Measurements from ENCODE around the gene ARHGEF2. TPM values are rescaled to one million over a fixed set of nuclear protein-coding genes. Genes with fewer than 3 reads are reported as not detected.

Gene ARHGEF2
- 31.6 to 38.1 TPM (median 34.0 TPM) in 5 replicates for total RNA-seq (2022; extraction: Qiagen RNA extraction)

GRCh38 chr1:155978325-155978972 lies at the start of gene ARHGEF2:
Gene ARHGEF2, minus strand, starts transcription at chr1:155978547. Its CDS starts 120 bp downstream, at chr1:155978427.

GRCh38 chr1:156020293-156021092 lies 42.1 kb upstream of the ARHGEF2 start, which contains the start of gene SSR2:
Gene SSR2, minus strand, starts transcription at chr1:156020951. Its CDS starts 784 bp downstream, at chr1:156020167.

GRCh38 chr1:155940993-155941844 lies 37.1 kb downstream of the ARHGEF2 start, which contains the start of gene RXFP4:
Gene RXFP4, plus strand, starts transcription at chr1:155941638. Its CDS starts 72 bp downstream, at chr1:155941710.

DNA sequence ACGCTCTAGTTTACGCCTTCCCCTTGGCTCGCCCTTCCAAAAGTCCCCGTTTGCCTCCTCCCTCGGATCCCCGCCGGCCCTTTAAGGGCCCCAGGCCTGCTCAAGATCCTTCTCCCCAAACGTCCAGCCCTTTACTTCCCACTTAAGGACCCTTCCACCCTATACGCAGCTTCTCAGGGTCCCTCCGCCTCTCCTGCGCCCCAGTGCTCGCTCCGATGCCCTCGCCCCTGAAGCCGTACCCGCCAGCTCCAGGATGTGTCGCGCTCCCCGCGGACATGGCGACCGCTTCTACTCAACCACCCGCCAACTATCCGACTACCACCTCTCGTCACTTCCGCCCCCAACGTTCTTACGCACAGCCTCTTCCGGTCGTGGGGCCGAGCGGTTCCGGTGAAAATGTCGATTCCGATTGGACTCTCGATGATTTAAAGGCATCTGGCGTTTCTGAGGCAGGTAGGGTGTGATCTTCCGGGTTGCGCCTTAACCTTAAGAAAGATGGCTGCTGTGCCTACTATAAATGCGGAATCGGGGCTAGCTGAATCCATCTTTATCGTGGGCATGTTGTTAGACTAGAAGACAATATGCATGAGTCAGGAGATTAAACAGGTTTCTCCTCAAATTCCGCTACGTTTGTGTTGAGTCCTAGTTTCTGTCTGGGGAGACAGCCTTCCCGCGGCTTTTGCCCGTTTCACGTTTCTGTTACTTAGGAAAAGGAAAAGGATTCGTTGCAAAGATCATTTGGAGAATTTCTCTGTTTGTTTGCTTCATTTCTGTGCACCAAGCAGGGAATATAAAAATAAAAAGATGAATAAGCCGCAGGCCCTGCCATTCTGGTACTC lies 44.0 kb downstream of the ARHGEF2 start, which contains the start of gene KHDC4:
KHDC4 (minus strand) TSS at position 317 of the 839 bp plus-strand sequence; CDS start at position 277, 40 bp downstream.

GRCh38 chr1:155911156-155912055 lies 66.9 kb downstream of the ARHGEF2 start, which contains the start of gene RIT1:
Gene RIT1, minus strand, starts transcription at chr1:155911349. Its CDS starts 588 bp downstream, at chr1:155910761.

Other genes starting within 250 kb of the ARHGEF2 start
- 12.2 to 15.6 TPM (median 14.5 TPM) in 5 replicates for gene GON4L, start 121.3 kb downstream of the ARHGEF2 start, total RNA-seq (2022; extraction: Qiagen RNA extraction)
- 1.1 to 1.5 TPM (median 1.5 TPM) in 5 replicates for gene SYT11, start 119.0 kb downstream of the ARHGEF2 start, total RNA-seq (2022; extraction: Qiagen RNA extraction)
- gene RIT1, start 67.2 kb downstream of the ARHGEF2 start, total RNA-seq (2022; extraction: Qiagen RNA extraction): 19.0 to 23.3 TPM (median 19.9 TPM) in 5 replicates
- gene KHDC4, start 44.1 kb downstream of the ARHGEF2 start, total RNA-seq (2022; extraction: Qiagen RNA extraction): 12.2 to 25.9 TPM (median 21.4 TPM) in 5 replicates
- gene RXFP4, start 36.9 kb downstream of the ARHGEF2 start, total RNA-seq (2022; extraction: Qiagen RNA extraction): 0.07 TPM in 1 of 5 replicates, not detected in the others
- gene SSR2, start 42.4 kb upstream of the ARHGEF2 start, total RNA-seq (2022; extraction: Qiagen RNA extraction): 247 to 274 TPM (median 264 TPM) in 5 replicates
- gene UBQLN4, start 75.3 kb upstream of the ARHGEF2 start, total RNA-seq (2022; extraction: Qiagen RNA extraction): 33.9 to 43.6 TPM (median 42.2 TPM) in 5 replicates
- gene LAMTOR2, start 76.2 kb upstream of the ARHGEF2 start, total RNA-seq (2022; extraction: Qiagen RNA extraction): 146 to 167 TPM (median 153 TPM) in 5 replicates
- 0.16 TPM in 1 of 5 replicates, not detected in the others for gene RAB25, start 82.6 kb upstream of the ARHGEF2 start, total RNA-seq (2022; extraction: Qiagen RNA extraction)
- gene MEX3A, start 103.9 kb upstream of the ARHGEF2 start, total RNA-seq (2022; extraction: Qiagen RNA extraction): 0.76 to 2.6 TPM (median 1.7 TPM) in 5 replicates
- 607 to 803 TPM (median 745 TPM) in 5 replicates for gene LMNA, start 136.2 kb upstream of the ARHGEF2 start, total RNA-seq (2022; extraction: Qiagen RNA extraction)
- gene SEMA4A, start 175.0 kb upstream of the ARHGEF2 start, total RNA-seq (2022; extraction: Qiagen RNA extraction): 0.31 to 0.51 TPM (median 0.42 TPM) in 5 replicates
- 26.3 to 31.0 TPM (median 27.5 TPM) in 5 replicates for gene SLC25A44, start 215.6 kb upstream of the ARHGEF2 start, total RNA-seq (2022; extraction: Qiagen RNA extraction)
- gene PMF1, start 234.5 kb upstream of the ARHGEF2 start, total RNA-seq (2022; extraction: Qiagen RNA extraction): 55.3 to 59.8 TPM (median 58.8 TPM) in 5 replicates